Measurements from ENCODE around the gene THOC2. TPM values are rescaled to one million over a fixed set of nuclear protein-coding genes. Genes with fewer than 3 reads are reported as not detected.

The THOC2 gene
- 31.1 to 42.4 TPM (median 39.4 TPM) in 5 replicates for total RNA-seq (2022; extraction: Qiagen RNA extraction; ENCODE audit: low read depth)

GRCh38 chrX:123732670-123733363 is at the start of gene THOC2:
THOC2 (minus strand) TSS chrX:123733052; CDS start chrX:123733022, 30 bp downstream.

Other genes with a start within 250 kb of the THOC2 start
- 25.5 to 32.0 TPM (median 27.3 TPM) in 5 replicates for gene XIAP, start 127.0 kb upstream of the THOC2 start, total RNA-seq (2022; extraction: Qiagen RNA extraction; ENCODE audit: low read depth)
- 20.4 to 38.9 TPM (median 34.3 TPM) in 5 replicates for gene STAG2, start 228.7 kb upstream of the THOC2 start, total RNA-seq (2022; extraction: Qiagen RNA extraction; ENCODE audit: low read depth)

Data from A549 treated with GW870086 at 1 μM for 4 hours (cell line).